GM18505 (cell line): ENCODE data around the gene NOTCH3.

Source experiments
- ATAC-seq: cut with Tn5 transposase; IDR thresholded peaks from one replicate; pipeline ENCODE4 v1.9.1; 2021; ENCODE audit not compliant: unreplicated experiment
- POLR2A ChIP-seq: IDR thresholded peaks from 4 replicates; pipeline ENCODE4 v1.6.1; 2011; ENCODE audit warnings: borderline replicate concordance; ENCODE audit not compliant: insufficient read depth, insufficient read length; ENCODE audit errors: extremely low read depth

The NOTCH3 gene

GRCh38 chr19:15154002-15154612, 46.7 kb downstream of the NOTCH3 start:
- ATAC-seq: no peak
- TF ChIP-seq POLR2A: no peak

- no peak for TF ChIP-seq POLR2A
Observed at GRCh38 chr19:15149737-15150136, 51.1 kb downstream of the NOTCH3 start.

GRCh38 chr19:15147090-15147489, 53.7 kb downstream of the NOTCH3 start:
- TF ChIP-seq POLR2A: no peak
- ATAC-seq: no peak

More at GRCh38 chr19:15149737-15150136, 51.1 kb downstream of the NOTCH3 start:
- no peak for ATAC-seq

- TF ChIP-seq POLR2A: no peak
- no peak for ATAC-seq
Observed at GRCh38 chr19:15144046-15144646, 56.6 kb downstream of the NOTCH3 start.

GRCh38 chr19:15142313-15142712, 58.5 kb downstream of the NOTCH3 start:
- no peak for ATAC-seq
- TF ChIP-seq POLR2A: no peak

GRCh38 chr19:15141143-15141542, 59.7 kb downstream of the NOTCH3 start:
- TF ChIP-seq POLR2A: no peak
- no peak for ATAC-seq

- no peak for ATAC-seq
Observed at GRCh38 chr19:15138427-15138826, 62.4 kb downstream of the NOTCH3 start.

GRCh38 chr19:15137777-15138176, 63.0 kb downstream of the NOTCH3 start:
- no peak for TF ChIP-seq POLR2A
- ATAC-seq: no peak

More at GRCh38 chr19:15138427-15138826, 62.4 kb downstream of the NOTCH3 start:
- TF ChIP-seq POLR2A: no peak

- no peak for TF ChIP-seq POLR2A
- no peak for ATAC-seq
Observed at GRCh38 chr19:15136234-15136954, 64.4 kb downstream of the NOTCH3 start.

GRCh38 chr19:15129856-15130585, 70.8 kb downstream of the NOTCH3 start:
- ATAC-seq: no peak
- no peak for TF ChIP-seq POLR2A

GRCh38 chr19:15128162-15128770, 72.5 kb downstream of the NOTCH3 start:
- no peak for TF ChIP-seq POLR2A
- no peak for ATAC-seq

- ATAC-seq: no peak
- no peak for TF ChIP-seq POLR2A
Observed at GRCh38 chr19:15126131-15126910, 74.5 kb downstream of the NOTCH3 start.
